NK-92 (cell line): ENCODE measurements around the gene EPHA8.

Experiments
- DNase-seq: peaks from one replicate; lab custom pipeline; 2025; ENCODE audit not compliant: unreplicated experiment; lab: John Stamatoyannopoulos, UW

EPHA8 gene

GRCh38 chr1:22562584-22563583 is at the start of gene EPHA8:
TSS of gene EPHA8 (plus strand) at chr1:22563489. CDS start at chr1:22563636, 147 bp downstream.
- no peak for DNase-seq

GRCh38 chr1:22516906-22517571 is 46.2 kb upstream of the EPHA8 start:
- no peak for DNase-seq

DNA sequence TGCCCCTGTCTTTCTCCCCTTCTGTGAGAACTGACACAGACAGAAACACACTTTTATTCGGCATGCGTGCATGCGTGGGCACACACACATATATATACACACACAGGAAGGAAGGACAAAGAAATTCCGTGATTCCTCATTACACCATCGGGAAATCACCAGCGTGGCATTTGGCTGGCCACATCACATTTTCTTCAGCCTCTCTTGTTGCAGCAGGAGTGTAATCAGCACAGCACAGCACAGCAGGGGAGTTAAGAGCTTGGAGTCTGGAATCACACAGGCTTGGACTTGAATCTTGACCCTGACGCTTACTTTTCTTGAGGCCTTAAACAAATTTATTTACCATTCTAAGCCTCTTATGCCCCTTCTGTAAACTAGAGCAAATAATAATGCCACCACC is 45.3 kb upstream of the EPHA8 start:
- no peak for DNase-seq

- no peak for DNase-seq
Observed at GRCh38 chr1:22518379-22518778, 44.9 kb upstream of the EPHA8 start.

DNA sequence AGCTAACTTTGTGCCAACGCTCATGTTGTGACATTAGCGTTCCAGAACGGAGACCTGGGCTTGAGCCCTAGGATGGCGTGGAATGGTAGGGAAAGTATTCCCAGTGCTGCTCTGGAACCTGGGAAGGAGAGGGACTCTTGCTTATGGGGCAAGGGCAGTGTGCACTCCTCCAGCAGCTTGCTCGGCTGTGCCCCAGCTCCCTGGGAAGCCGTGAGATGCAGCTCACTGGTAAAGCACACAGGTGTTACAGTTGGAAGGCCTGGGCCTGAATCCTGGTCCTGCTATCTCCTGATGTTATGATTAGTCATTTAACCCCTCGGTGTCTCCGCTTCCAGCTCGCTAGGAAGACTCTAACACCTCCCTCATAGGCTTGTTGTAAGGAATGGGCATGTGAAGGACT is 42.4 kb upstream of the EPHA8 start:
- DNase-seq = no peak

DNA sequence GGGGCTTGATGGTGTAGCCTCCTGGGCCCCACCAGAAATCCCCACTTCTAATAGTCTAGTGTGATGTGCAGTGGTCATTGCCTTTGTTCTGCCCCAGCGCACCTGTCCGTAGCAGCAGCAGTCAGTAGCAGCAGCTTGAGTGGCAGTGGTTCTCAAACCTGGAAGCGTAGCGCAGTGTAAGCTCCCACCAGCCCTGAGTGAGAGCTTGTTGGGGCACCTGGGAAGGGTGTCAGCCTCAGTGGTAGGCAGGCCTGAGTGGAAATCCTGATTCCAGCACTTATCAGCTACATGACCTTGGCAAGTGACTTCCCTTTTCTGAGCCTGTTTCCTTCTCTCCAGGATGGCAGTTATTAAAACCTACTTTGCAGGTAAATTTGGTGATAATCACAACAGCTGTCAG is 41.6 kb upstream of the EPHA8 start:
- DNase-seq = no peak

DNA sequence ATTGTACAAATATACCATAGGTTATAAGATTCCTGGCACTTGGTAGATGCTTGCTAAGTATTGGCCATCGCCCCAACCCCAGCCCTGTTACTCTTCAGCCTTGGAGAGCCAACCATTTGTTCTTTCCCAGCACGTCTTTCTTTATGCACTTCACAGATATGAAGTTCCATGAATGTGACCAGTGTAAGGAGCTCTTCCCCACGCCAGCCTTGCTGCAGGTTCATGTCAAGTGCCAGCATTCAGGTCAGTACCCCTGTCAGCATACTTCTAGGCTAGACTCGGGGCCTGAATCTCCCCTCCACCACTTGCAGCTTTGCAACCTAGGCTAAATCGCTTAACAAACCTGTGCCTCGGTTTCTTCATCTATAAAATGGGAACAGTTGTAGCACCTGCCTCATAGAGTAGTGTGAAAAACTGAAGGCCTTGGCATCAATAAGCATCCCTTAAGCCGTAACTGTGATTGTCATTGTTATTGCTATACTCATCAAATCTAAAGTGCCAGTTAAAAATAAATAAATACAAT is 41.0 kb upstream of the EPHA8 start:
- DNase-seq = no peak

- no peak for DNase-seq
Observed at GRCh38 chr1:22524481-22524880, 38.8 kb upstream of the EPHA8 start.

- no peak for DNase-seq
Observed at GRCh38 chr1:22525211-22525610, 38.1 kb upstream of the EPHA8 start.

DNA sequence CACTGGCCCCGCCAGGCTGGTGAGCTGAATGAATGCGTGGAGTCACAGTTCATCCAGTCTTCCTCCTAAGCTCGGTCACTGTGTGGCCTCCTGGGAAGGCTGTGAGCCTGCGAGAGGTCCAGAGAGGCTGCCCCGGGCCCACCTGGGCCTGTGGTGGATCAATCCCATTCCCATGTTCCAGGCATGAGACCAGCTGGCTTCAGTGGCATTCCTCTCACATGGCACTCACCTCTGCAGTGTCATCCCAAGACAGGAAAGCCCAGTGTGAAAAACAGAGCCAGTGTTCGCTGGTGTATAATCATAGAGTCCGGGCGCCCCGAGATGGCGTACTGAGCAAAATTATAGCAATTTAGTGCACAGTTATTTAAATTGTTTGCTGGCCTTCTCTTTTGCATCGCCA is 37.6 kb upstream of the EPHA8 start:
- DNase-seq = no peak

GRCh38 chr1:22526098-22526497 is 37.2 kb upstream of the EPHA8 start:
- DNase-seq = no peak

DNA sequence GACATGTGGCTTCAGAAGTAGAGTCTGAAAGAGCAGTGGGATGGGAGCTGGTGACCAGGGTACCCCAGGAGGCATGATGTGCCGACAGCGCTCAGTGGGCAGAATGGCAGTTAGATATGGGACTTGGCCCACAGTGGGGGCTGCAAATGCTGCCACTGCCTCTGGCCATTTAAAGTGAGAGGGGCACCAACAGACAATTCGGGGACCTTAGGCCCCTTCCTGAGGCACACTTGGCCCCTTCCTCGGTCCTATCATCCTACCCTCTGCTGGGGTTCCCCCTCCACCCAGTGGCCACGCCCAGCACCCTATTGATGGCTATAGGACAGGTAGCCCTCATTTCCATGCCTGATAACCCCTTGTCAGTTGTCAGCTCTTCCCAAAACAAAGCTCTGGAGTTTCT is 36.6 kb upstream of the EPHA8 start:
- no peak for DNase-seq

- DNase-seq = no peak
Observed at GRCh38 chr1:22527122-22527521, 36.2 kb upstream of the EPHA8 start.

DNA sequence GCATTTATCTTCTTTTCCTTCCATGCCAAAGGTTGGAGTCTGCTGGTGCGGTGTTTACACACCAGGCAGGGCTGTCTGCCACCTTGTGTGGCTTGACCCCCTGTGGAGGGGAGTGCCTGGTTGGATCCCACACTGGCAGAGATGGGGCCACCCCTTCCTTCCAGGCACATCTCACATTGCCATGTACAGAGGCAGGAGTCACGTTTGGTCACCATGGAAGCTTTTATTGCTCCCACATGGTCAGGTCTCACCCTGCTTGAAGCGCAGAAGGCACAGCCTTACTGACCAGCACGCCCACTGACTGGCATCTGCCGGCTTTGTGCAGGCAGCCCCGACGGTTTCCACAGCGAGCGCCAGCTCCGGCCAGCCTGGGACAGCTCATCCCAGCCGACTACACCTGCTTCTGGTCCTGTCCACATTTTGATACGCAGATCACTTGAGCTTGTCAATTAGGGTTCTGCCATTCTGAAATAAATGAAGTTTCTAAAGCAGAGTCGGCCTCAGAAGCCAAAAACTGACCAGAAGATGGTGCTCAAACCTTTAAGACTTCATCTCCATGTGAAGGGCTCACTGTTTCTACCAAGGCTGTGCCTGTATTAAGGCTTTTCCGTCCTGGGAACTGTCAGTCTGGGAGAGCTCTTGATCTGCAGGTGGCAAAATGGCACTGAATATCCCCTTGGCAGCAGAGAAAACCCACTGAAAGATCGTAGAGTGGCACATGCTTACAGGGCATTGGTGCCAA is 35.6 kb upstream of the EPHA8 start:
- DNase-seq = no peak

DNA sequence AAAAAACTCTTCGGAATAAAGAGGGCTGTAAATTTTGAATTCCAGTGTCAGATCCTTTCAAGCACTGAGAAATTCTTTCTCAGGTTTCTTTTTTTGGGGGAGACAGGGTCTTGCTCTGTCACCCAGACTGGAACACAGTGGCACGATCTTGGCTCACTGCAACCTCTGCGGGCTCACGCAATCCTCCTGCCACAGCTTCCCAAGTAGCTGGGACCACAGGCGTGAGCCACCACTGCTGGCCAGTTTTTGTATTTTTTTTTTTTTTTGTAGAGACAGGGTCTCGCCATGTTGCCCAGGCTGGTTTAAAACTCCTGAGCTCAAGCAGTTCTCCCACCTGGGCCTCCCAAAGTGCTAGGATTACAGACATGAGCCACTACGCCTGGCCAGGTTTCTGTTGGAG is 34.8 kb upstream of the EPHA8 start:
- no peak for DNase-seq

DNA sequence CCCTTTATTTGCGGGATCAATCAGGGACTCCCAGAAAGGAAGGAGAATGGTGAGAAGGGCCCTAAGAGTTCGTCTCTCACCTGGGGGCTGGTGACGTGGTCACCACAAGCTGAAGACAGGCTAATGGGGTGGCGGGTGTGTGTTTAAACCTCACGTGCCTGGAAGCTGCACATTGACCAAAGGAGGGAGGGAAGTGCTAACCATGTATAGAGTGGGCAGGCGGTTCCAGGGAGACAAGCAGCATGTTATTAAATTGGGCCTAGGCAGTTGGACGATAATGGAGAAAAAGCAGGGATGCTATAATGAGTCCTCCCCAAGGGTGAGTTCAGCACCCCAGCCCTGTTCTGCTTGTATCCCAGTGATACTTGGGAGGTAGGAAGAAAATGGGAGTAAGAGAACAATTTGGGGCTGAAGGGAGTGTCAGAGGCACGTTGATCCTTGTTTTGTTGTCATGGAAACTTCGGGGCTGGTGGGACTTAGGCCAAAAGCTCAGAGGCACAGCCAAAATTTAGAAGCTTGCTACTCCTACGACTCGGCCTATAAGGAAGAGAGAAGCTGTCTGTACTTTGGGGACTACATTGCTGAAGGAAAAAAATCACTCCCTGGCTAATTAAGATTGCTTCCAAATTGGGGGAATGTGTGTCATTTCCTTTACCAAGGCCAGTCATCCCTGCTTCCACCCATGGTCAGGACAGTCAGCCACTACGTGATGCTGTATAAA is 33.2 kb upstream of the EPHA8 start:
- DNase-seq = no peak

DNA sequence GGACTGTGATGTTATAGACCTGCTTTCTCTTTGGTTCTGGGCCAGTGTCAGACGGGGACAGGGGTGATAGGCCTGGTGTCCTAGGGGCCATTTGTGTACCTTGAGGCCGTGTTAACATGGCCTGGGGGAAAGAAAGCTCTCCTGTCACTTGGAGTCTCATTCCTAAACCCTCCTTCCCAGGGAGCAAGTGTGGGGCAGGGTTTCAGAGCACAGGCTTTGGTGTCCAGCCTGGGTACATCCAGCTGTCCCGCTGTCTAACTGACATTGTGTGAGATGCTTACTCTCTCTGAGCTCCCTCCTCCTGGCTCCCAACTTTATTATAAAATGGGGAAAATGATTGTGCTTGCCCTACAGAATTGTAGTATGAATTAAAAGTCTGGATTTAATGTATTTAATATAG is 32.6 kb upstream of the EPHA8 start:
- DNase-seq = no peak

GRCh38 chr1:22531251-22531650 is 32.0 kb upstream of the EPHA8 start:
- DNase-seq = no peak

- DNase-seq = no peak
Observed at GRCh38 chr1:22533244-22533895, 29.9 kb upstream of the EPHA8 start.

DNA sequence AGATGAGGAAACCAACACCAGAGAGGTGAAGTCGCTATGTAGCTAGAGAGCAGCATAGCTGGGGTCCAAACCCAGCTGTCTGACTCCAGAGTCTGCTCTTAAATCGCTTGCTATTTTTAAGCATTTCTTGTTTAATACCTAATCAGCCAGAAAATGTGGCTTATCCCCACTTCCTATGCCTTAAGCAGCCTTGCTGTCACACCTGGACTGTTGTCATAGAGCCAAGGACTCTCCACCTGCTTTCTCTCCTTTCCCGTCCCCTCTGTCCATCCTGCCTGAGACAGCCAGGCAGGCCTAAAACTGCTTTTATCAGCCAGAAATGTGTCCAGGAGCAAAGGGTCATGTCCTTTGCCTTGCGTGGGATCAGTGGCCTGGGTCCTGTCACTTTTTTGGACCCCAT is 28.3 kb upstream of the EPHA8 start:
- DNase-seq = no peak
